ENCODE results near the gene CALR3. TPM values are rescaled to one million over a fixed set of nuclear protein-coding genes. Genes with fewer than 3 reads are reported as not detected.
"Not testable (repeated sequence)": the region's sequence is repeated elsewhere in the genome, so short reads cannot be mapped to it uniquely, and the experiment has no call there.

Gene CALR3, protein sequence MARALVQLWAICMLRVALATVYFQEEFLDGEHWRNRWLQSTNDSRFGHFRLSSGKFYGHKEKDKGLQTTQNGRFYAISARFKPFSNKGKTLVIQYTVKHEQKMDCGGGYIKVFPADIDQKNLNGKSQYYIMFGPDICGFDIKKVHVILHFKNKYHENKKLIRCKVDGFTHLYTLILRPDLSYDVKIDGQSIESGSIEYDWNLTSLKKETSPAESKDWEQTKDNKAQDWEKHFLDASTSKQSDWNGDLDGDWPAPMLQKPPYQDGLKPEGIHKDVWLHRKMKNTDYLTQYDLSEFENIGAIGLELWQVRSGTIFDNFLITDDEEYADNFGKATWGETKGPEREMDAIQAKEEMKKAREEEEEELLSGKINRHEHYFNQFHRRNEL
- under 1 TPM in 1 of 10 donors, not detected in 9; 0.22 TPM for total RNA-seq
- not detected for polyA plus RNA-seq
- long read RNA-seq, donor 1, result 0 reads
- long read RNA-seq, donor 2, partial matches to known transcripts, result 0 of 1 reads
- long read RNA-seq, donor 2, other reads (novel, unspliced or antisense), result 1 of 1 reads
- long read RNA-seq, donor 3, result 0 reads

DNA sequence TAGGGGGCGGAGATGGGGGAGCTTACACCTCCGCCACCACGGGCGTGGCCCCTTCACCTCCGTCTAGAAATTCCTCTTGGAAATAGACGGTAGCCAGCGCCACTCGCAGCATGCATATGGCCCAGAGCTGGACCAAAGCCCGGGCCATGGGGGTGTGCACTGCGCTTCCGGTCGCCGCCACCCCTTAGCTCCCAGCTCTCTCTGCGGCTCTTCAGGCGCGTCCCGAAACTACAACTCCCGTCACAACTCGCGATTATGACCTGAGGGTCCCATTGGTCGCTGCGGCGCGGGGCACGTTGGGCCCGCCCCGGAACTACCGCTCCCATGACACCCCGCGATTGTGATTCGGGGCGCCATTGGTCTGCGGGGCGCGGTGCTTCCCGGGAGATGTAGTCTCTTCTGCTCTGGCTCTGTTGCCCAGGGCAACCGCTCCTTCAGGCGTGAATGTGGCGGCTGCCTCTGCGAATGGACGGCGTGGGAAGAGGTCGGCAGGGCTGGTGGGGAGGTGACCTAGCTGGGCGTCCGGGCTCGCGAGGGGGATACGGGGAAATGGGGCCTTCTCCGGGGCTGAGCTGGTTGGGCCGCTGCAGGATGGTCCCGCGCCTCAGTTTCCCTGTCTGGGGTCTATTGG is at the start of gene CALR3, which contains the start of gene C19orf44:
CALR3 (minus strand) TSS at position 186 of the 631 bp plus-strand sequence; CDS start at position 148, 38 bp downstream.
C19orf44 (plus strand) TSS at position 413 of the 631 bp plus-strand sequence. CDS start 4,399 bp downstream, outside the sequence.
- H3K9me3 ChIP-seq, result no peaks in the 10 kb centered on the region
- H3K27ac ChIP-seq, result peak within 1 kb of the TSS; percentile 24 to 89 (median 79)
- H3K4me3 ChIP-seq, result peak within 1 kb of the TSS; percentile 37 to 81 (median 72)
- peaks cover 0 to 5% (median 0%) of the 10 kb centered on the region in 9 donors for H3K36me3 ChIP-seq
- ATAC-seq, result peak; percentile 99 to 100 (median 99)
- no peaks in the 10 kb centered on the region for H3K27me3 ChIP-seq
- 0 to 1% methylated on average over 50 to 52 of the region's 52 CpGs for WGBS, 2 donors
- TF ChIP-seq, protein P1, sequence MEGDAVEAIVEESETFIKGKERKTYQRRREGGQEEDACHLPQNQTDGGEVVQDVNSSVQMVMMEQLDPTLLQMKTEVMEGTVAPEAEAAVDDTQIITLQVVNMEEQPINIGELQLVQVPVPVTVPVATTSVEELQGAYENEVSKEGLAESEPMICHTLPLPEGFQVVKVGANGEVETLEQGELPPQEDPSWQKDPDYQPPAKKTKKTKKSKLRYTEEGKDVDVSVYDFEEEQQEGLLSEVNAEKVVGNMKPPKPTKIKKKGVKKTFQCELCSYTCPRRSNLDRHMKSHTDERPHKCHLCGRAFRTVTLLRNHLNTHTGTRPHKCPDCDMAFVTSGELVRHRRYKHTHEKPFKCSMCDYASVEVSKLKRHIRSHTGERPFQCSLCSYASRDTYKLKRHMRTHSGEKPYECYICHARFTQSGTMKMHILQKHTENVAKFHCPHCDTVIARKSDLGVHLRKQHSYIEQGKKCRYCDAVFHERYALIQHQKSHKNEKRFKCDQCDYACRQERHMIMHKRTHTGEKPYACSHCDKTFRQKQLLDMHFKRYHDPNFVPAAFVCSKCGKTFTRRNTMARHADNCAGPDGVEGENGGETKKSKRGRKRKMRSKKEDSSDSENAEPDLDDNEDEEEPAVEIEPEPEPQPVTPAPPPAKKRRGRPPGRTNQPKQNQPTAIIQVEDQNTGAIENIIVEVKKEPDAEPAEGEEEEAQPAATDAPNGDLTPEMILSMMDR (IDR thresholded peaks at IDR 0.05), result peak in 7 of 9 donors; percentile 7 to 55 (median 24)
- intact Hi-C loops (cut with DNase I), result loop anchor here in 1 of 10 donors (1.0 to 5.0 kb wide), 2 partner anchors 24 to 46 kb away; partner anchors contain the start of gene CHERP
- H3K4me1 ChIP-seq, result peaks cover 0 to 18% (median 8%) of the 10 kb centered on the region in 9 donors
- DNase-seq, result peak; percentile 98 to 99

DNA sequence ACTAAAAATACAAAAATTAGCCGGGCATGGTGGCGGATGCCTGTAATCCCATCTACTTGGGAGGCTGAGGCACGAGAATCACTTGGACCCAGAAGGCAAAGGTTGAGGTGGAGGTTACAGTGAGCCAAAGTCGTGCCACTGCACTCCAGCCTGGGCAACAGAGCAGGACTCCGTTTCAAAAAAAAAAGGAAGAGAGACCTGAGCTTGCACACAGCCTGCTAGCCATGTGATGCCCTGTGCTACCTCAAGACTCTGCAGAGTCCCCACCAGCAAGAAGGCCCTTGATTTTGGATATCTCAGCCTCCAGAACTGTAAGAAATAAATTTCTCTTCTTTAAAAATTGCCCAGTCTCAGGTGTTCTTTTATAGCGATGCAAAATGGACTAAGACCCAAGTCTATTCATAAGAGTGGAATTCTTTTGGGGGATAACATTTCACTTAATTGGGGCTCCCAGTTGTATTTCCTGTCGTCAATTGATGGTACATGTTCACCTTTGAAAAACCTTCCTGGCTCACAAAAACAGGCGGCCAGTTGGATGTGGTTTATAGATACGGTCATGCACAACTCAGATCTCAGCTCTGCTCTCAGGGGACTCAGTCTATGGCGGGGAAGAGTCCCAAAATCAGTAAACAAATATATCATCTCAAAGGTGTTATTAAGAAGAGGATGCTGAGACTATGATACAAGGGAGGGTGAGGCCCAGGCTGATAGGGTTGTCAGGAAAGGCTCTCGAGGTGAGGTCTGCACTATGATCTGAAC is 48.7 kb upstream of the CALR3 start:
- no peak for DNase-seq

DNA sequence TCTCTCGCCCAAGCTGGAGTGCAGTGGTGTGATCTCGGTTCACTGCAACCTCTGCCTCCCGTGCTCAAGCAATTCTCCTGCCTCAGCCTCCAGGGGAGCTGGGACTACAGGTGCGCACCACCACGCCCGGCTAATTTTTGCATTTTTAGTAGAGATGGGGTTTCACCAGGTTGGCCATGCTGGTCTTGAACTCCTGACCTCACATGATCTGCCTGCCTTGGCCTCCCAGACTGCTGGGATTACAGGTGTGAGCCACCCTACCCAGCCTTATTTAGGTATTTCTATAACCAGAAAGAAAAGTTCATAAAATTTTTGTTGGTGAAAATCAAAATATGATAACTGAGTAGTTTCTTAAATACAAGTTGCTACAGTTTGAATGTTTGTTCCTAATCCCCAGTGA is 47.8 kb upstream of the CALR3 start:
- H3K36me3 ChIP-seq, result peaks cover 0 to 24% (median 0%) of the 10 kb centered on the region in 9 donors
- WGBS, 2 donors, result 90 to 93% methylated on average over 6 of the region's 6 CpGs
- H3K27ac ChIP-seq, ATAC-seq, H3K9me3 ChIP-seq, DNase-seq, H3K27me3 ChIP-seq: not testable (repeated sequence)
- peak overlapping the region in 3 of 10 donors; percentile 82 to 100 (median 83) for H3K4me3 ChIP-seq
- peaks cover 17 to 42% (median 39%) of the 10 kb centered on the region in 9 donors for H3K4me1 ChIP-seq
- intact Hi-C loops (cut with DNase I), result loop anchor here in 1 of 10 donors (5.0 kb wide), 1 partner anchor 46 kb away; the partner anchor contains the start of genes C19orf44 and CALR3

More for the DNA sequence above, 48.7 kb upstream of the CALR3 start:
- 91 to 93% methylated on average over 11 of the region's 11 CpGs for WGBS, 2 donors
- Histone ChIP-seq H3K36me3 (peaks cover 0 to 20% (median 0%) of the 10 kb centered on the region in 9 donors), H3K27me3 (no peaks in the 10 kb centered on the region), H3K9me3 (no peaks in the 10 kb centered on the region), H3K27ac (no peak overlapping the region), H3K4me1 (peaks cover 16 to 38% (median 35%) of the 10 kb centered on the region in 9 donors), H3K4me3 (no peak overlapping the region)
- no peak for ATAC-seq
- intact Hi-C loops (cut with DNase I), result loop anchor here in 1 of 10 donors (5.0 kb wide), 1 partner anchor 47 kb away; the partner anchor contains the start of genes C19orf44 and CALR3
- TF ChIP-seq, protein P1 (IDR thresholded peaks at IDR 0.05), result no peak

DNA sequence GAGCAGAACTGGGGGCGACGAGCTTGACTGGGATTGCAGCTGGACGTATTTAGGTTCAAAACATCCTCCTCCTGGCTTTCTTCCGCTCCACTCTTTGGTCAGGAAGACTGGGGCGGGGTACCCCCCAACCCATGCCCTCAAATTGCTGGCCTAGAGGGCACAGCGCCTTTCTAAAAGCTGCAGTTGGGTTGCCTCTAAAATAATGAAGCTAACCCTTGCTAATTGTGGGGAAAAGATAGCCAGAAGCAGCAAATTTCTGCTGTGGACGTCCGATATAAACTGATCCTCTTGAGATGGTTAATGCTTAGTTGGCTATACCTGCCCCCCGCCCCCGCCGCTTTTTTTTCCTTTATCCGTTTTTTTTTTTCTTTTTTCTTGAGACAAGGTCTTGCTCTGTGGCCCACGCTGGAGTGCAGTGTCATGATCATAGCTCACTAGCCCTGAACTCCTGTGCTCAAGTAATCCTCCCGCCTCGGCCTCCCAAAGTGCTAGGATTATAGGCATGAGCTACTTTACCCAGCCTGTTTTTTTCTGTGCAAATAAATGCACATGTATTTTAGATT is 47.0 kb upstream of the CALR3 start:
- intact Hi-C loops (cut with DNase I), result loop anchor here in 1 of 10 donors (5.0 kb wide), 1 partner anchor 46 kb away; the partner anchor contains the start of genes C19orf44 and CALR3
- no peaks in the 10 kb centered on the region for H3K27me3 ChIP-seq
- DNase-seq, result no peak
- ATAC-seq, result no peak
- no peaks in the 10 kb centered on the region for H3K9me3 ChIP-seq
- H3K27ac ChIP-seq, result peak overlapping the region; percentile 80 to 97 (median 90)
- H3K4me1 ChIP-seq, result peaks cover 17 to 45% (median 39%) of the 10 kb centered on the region in 9 donors
- peaks cover 0 to 31% (median 0%) of the 10 kb centered on the region in 9 donors for H3K36me3 ChIP-seq
- WGBS, 2 donors, result 4 to 7% methylated on average over 15 of the region's 15 CpGs
- peak overlapping the region; percentile 76 to 100 (median 90) for H3K4me3 ChIP-seq
- TF ChIP-seq, protein P1 (IDR thresholded peaks at IDR 0.05), result no peak

Data from heart right ventricle (tissue), 16 donors.